ENCODE results near the gene CUBN. TPM values are rescaled to one million over a fixed set of nuclear protein-coding genes. Genes with fewer than 3 reads are reported as not detected.

The CUBN gene
- total RNA-seq, 1 experiment from 2014 or later = 0.07 TPM

DNA sequence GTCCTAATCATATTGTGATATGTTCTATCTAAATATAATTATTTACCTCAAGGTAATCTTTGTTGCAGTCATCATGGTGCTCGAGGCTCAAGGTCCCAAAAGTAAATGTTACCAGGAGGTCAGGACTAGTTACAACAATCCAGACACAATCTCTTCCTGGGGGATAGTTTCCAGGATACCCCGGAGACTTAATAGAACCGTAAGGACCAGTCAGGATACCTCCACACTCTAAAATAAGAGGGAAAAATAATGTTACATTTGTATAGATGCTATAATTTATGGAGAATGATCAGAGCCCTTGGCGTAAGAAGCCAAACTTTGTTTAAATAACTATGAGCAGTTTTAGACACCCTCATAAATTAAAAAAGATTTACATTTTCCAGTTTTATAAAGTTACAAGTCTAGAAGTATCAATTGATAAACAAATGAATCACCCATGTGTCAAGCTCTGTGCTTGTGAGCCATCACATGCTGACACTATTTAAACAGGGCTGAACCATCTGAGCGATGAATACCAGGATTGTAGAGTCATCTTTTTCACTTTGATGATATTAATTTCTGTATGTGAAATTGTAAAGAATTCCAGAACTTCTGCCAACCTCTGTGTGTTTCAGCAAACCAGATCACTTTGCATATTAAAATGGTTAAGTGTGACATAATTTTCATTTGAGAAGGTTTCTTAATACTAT lies 41.3 kb downstream of the CUBN start:
- no peak for TF ChIP-seq EZH2 (IDR thresholded peaks at IDR 0.05; ENCODE audit: low read depth)
- TF ChIP-seq, protein P1, sequence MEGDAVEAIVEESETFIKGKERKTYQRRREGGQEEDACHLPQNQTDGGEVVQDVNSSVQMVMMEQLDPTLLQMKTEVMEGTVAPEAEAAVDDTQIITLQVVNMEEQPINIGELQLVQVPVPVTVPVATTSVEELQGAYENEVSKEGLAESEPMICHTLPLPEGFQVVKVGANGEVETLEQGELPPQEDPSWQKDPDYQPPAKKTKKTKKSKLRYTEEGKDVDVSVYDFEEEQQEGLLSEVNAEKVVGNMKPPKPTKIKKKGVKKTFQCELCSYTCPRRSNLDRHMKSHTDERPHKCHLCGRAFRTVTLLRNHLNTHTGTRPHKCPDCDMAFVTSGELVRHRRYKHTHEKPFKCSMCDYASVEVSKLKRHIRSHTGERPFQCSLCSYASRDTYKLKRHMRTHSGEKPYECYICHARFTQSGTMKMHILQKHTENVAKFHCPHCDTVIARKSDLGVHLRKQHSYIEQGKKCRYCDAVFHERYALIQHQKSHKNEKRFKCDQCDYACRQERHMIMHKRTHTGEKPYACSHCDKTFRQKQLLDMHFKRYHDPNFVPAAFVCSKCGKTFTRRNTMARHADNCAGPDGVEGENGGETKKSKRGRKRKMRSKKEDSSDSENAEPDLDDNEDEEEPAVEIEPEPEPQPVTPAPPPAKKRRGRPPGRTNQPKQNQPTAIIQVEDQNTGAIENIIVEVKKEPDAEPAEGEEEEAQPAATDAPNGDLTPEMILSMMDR (conservative IDR thresholded peaks at IDR 0.05) = no peak
- peak in 1 of 2 experiments; percentile 38 for DNase-seq
- no peaks in the 10 kb centered on the region for H3K36me3 ChIP-seq (ENCODE audit: low read depth)
- H2AFZ ChIP-seq = no peak overlapping the region
- H3K9me3 ChIP-seq (ENCODE audit: insufficient read depth, low read depth) = no peaks in the 10 kb centered on the region
- H3K27ac ChIP-seq = no peak overlapping the region
- H3F3A ChIP-seq (ENCODE audit: insufficient read depth, low read depth) = no peaks in the 10 kb centered on the region
- no TSS peak for BruUV-seq (replicated peaks)
- H3K4me1 ChIP-seq (replicated peaks; ENCODE audit: insufficient read depth) = no peaks in the 10 kb centered on the region
- H3K79me2 ChIP-seq (ENCODE audit: low read depth) = no peaks in the 10 kb centered on the region
- POLR2A ChIA-PET (ENCODE audit: unreplicated experiment) = no interaction called here
- H3K4me2 ChIP-seq = no peak overlapping the region
- H3K4me3 ChIP-seq = no peak overlapping the region
- H3K27me3 ChIP-seq (ENCODE audit: insufficient read depth, low read depth) = no peaks in the 10 kb centered on the region
- H3K9me2 ChIP-seq (ENCODE audit: insufficient read depth) = 0 out of 2 replicates have a peak, but pooled peaks cover 4% of the 10 kb centered on the region
- CTCF ChIA-PET = no interaction called here
- no peaks in the 10 kb centered on the region for H4K20me1 ChIP-seq (ENCODE audit: insufficient read depth)
- intact Hi-C loops (cut with micrococcal nuclease; ENCODE audit: unreplicated experiment) = no loop called here

DNA sequence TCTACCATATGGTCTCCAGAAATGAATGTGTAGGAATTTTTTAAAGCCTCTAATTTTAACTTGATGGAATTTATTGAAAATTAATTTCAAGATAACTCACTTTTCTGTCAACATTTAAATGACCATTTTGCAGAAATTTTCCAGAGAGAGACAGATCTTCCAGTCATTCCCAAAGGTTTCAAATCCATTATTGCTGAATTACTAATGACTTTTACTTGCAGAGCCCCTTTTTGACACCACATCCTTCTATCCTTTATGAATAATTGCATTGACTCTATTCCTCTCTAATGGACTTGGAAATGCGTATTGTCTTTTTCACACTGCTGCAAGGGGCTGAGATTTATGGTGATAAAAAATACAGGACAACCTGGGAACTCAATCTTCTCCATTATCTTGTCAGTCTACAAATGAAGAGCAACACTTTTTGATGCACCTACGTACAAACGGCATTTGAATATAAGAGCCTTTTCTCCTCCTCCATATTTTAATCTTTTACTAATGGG lies 42.7 kb downstream of the CUBN start:
- no peak overlapping the region for H2AFZ ChIP-seq

DNA sequence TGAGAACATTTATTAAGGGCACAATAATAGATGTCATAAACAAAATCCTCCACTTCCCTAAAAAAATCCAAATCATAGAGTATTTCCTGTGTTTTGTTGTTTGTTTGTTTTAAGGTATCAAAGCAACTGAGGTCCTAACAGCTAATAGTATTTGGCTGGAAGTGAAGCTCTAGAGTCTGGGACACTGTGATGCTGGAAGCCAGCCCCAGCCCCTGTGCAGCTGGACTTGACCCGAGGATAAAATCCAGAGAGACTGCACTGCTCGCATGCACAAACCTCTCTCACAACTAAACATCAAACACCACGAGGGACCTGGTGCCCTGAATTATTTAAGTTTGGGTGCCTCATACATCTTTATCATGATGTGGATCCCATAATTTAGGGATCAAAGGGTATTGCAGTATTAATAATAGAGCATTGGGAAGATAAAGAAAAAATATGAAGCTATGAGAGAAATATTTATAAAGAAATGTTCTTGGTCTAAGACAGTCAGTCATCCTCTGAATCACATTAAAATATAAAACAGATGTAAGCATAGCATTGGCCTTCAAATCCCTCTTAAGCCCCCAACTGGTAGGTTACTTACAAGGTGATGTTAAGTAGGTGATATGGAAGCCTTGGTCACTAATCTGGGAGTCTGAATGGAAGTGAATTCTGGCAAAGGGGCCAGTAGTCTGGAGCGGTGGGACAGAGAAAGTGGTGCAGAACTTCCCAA lies 44.4 kb downstream of the CUBN start:
- no peaks in the 10 kb centered on the region for H3F3A ChIP-seq (ENCODE audit: insufficient read depth, low read depth)
- ChIA-PET CTCF (interaction anchor here (0.5 kb wide), 1 partner anchor 117 kb away, joined by 3 read pairs; no protein-coding TSS in a partner anchor), POLR2A (ENCODE audit: unreplicated experiment) (no interaction called here)
- H3K36me3 ChIP-seq (ENCODE audit: low read depth) = no peaks in the 10 kb centered on the region
- intact Hi-C loops (cut with micrococcal nuclease; ENCODE audit: unreplicated experiment) = no loop called here
- TF ChIP-seq, protein P1 (conservative IDR thresholded peaks at IDR 0.05) = no peak
- TF ChIP-seq EZH2 (IDR thresholded peaks at IDR 0.05; ENCODE audit: low read depth) = no peak
- no TSS peak for BruUV-seq (replicated peaks)
- no peak for DNase-seq
- no peaks in the 10 kb centered on the region for H3K4me1 ChIP-seq (replicated peaks; ENCODE audit: insufficient read depth)
- H3K27me3 ChIP-seq (ENCODE audit: insufficient read depth, low read depth) = no peaks in the 10 kb centered on the region
- no peak overlapping the region for H3K4me2 ChIP-seq
- no peaks in the 10 kb centered on the region for H3K79me2 ChIP-seq (ENCODE audit: low read depth)
- no peak overlapping the region for H3K4me3 ChIP-seq
- H3K9me3 ChIP-seq (ENCODE audit: insufficient read depth, low read depth) = no peaks in the 10 kb centered on the region
- no peak overlapping the region for H3K27ac ChIP-seq
- no peak overlapping the region for H2AFZ ChIP-seq
- H3K9me2 ChIP-seq (ENCODE audit: insufficient read depth) = 0 out of 2 replicates have a peak, but pooled peaks cover 4% of the 10 kb centered on the region
- no peaks in the 10 kb centered on the region for H4K20me1 ChIP-seq (ENCODE audit: insufficient read depth)

More for the DNA sequence above, 42.7 kb downstream of the CUBN start:
- Histone ChIP-seq H3K4me2 (no peak overlapping the region), H3K27me3 (ENCODE audit: insufficient read depth, low read depth) (no peaks in the 10 kb centered on the region), H3K36me3 (ENCODE audit: low read depth) (no peaks in the 10 kb centered on the region), H3K27ac (no peak overlapping the region), H3K4me3 (no peak overlapping the region), H4K20me1 (ENCODE audit: insufficient read depth) (no peaks in the 10 kb centered on the region), H3K4me1 (replicated peaks; ENCODE audit: insufficient read depth) (no peaks in the 10 kb centered on the region), H3F3A (ENCODE audit: insufficient read depth, low read depth) (no peaks in the 10 kb centered on the region), H3K79me2 (ENCODE audit: low read depth) (no peaks in the 10 kb centered on the region), H3K9me2 (ENCODE audit: insufficient read depth) (0 out of 2 replicates have a peak, but pooled peaks cover 4% of the 10 kb centered on the region), H3K9me3 (ENCODE audit: insufficient read depth, low read depth) (no peaks in the 10 kb centered on the region)
- intact Hi-C loops (cut with micrococcal nuclease; ENCODE audit: unreplicated experiment) = no loop called here
- ChIA-PET CTCF (interaction anchor here (0.6 kb wide), 1 partner anchor 497 kb away, joined by 3 read pairs; no protein-coding TSS in a partner anchor), POLR2A (ENCODE audit: unreplicated experiment) (no interaction called here)
- DNase-seq = no peak
- TF ChIP-seq EZH2 (IDR thresholded peaks at IDR 0.05; ENCODE audit: low read depth) = no peak
- TF ChIP-seq, protein P1 (conservative IDR thresholded peaks at IDR 0.05) = no peak
- no TSS peak for BruUV-seq (replicated peaks)
